ENCODE measurements around the gene CACNA1A. TPM values are rescaled to one million over a fixed set of nuclear protein-coding genes. Genes with fewer than 3 reads are reported as not detected.
"Not testable (repeated sequence)": the region's sequence is repeated elsewhere in the genome, so short reads cannot be mapped to it uniquely, and the experiment has no call there.

Gene CACNA1A
- total RNA-seq, 3 donors from 2014 or later = 2.3 to 10.1 (median 5.7) TPM

DNA sequence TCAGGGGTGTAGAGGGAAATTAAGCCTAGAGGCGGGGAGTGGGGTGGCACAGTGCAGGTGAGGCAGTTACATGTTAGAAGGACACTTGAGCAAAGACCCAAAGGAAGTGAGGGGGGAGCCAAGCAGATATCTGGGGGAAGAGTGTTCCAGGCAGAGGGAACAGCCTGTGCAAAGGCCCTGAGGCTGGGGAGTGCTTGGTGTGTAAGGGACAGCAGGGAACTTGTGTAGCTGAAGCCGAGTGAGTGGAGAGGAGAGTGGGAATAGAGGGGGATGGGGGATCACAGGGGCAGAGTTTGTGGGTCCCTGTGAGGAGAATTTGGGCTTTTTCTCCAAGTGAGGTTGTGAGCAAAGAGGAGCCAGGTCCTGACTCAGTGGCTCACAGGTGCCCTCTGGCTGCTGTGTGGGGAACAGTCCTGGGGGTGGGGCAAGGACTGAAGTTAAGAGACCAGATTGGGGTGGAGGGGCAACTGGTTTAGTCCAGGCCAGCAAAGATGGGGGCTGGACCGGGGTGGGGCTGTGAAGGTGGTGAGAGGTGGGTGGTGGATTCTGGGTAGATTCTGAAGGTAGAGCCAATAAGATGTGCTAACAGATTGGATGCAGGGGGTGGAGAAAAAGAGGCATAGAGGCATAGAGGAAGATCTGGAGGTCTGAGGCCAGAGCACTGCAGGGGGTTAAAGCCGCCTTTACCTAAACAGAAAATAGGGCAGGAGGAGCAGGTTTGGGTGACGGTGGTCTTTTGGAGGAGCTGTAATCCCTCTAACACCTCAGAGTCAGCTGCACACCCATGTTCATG lies 75.3 kb downstream of the CACNA1A start:
- peak; percentile 34 for TF ChIP-seq CTCF (IDR thresholded peaks at IDR 0.05)
- H3K4me3 ChIP-seq = no peak overlapping the region
- no peaks in the 10 kb centered on the region for H3K36me3 ChIP-seq (ENCODE audit: low read depth)
- no peaks in the 10 kb centered on the region for H3K4me1 ChIP-seq (ENCODE audit: low read depth)
- no peaks in the 10 kb centered on the region for H3K9me3 ChIP-seq
- intact Hi-C loops (cut with DNase I, micrococcal nuclease) = loop anchor here in 1 of 2 donors (10.0 kb wide), 1 partner anchor 146 kb away; no protein-coding TSS in a partner anchor
- ATAC-seq (peak; percentile 50), DNase-seq (peak in 2 of 3 donors; percentile 54 to 59)

DNA sequence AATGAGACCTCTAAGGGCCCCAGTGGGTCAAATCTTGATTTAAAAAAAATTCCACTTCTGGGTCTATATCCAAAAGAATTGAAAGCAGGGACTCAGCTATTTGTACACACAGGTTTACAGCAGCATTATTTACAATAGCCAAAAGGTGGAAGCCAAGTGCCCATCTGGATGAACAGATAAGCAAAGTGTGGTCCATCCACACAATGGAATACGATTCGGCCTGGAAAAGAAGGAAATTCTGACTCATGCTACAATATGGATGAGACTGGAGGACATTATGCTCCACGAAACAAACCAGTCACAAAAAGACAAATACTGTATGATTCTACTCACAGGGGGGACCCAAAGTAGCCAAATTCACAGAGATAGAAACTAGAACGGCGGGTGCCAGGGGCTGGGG lies 76.7 kb downstream of the CACNA1A start:
- H3K9me3 ChIP-seq = peaks cover 8% of the 10 kb centered on the region
- H3K4me1 ChIP-seq (ENCODE audit: low read depth) = no peaks in the 10 kb centered on the region
- no peak for ATAC-seq
- no peak for TF ChIP-seq CTCF (IDR thresholded peaks at IDR 0.05)
- H3K4me3 ChIP-seq = no peak overlapping the region
- H3K36me3 ChIP-seq (ENCODE audit: low read depth) = no peaks in the 10 kb centered on the region
- intact Hi-C loops (cut with DNase I, micrococcal nuclease) = no loop called here
- no peak for DNase-seq

- H3K4me1 ChIP-seq (ENCODE audit: low read depth) = no peaks in the 10 kb centered on the region
- peaks cover 8% of the 10 kb centered on the region for H3K9me3 ChIP-seq
- intact Hi-C loops (cut with DNase I, micrococcal nuclease) = no loop called here
- DNase-seq = peak in 1 of 3 donors; percentile 15
- ATAC-seq = no peak
- no peak overlapping the region for H3K4me3 ChIP-seq
- no peaks in the 10 kb centered on the region for H3K36me3 ChIP-seq (ENCODE audit: low read depth)
- no peak for TF ChIP-seq CTCF (IDR thresholded peaks at IDR 0.05)
Observed at GRCh38 chr19:13428352-13428751, 77.9 kb downstream of the CACNA1A start.

- intact Hi-C loops (cut with DNase I, micrococcal nuclease) = no loop called here
- Histone ChIP-seq H3K4me3 (no peak overlapping the region), H3K4me1 (ENCODE audit: low read depth) (no peaks in the 10 kb centered on the region), H3K36me3 (ENCODE audit: low read depth) (no peaks in the 10 kb centered on the region), H3K9me3 (peaks cover 9% of the 10 kb centered on the region)
- ATAC-seq (no peak), DNase-seq (no peak)
- TF ChIP-seq CTCF (IDR thresholded peaks at IDR 0.05) = no peak
Observed at GRCh38 chr19:13427273-13428051, 78.8 kb downstream of the CACNA1A start.

DNA sequence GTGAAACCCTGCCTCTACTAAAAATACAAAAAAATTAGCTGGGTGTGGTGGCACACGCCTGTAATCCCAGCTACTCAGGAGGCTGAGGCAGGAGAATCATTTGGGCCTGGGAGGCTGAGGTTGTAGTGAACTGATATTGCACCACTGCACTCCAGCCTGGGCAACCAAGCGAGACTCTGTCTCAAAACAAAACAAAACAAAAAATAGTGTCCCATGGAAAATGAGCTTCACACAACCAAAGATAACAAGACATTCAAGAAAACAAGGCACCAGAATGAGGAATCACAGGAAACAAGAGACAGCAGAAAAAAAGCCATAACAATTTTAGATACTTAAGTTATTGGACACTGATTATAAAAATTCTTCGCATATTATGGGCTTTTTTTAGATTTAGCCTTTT lies 80.4 kb downstream of the CACNA1A start:
- H3K4me1 ChIP-seq (ENCODE audit: low read depth); H3K4me3 ChIP-seq; H3K36me3 ChIP-seq (ENCODE audit: low read depth); intact Hi-C loops (cut with DNase I, micrococcal nuclease); DNase-seq; ATAC-seq: not testable (repeated sequence)
- peaks cover 12% of the 10 kb centered on the region for H3K9me3 ChIP-seq

- TF ChIP-seq CTCF (IDR thresholded peaks at IDR 0.05) = no peak
- H3K36me3 ChIP-seq (ENCODE audit: low read depth) = no peaks in the 10 kb centered on the region
- peaks cover 12% of the 10 kb centered on the region for H3K9me3 ChIP-seq
- DNase-seq (peak in 1 of 3 donors; percentile 4), ATAC-seq (no peak)
- no peaks in the 10 kb centered on the region for H3K4me1 ChIP-seq (ENCODE audit: low read depth)
- intact Hi-C loops (cut with DNase I, micrococcal nuclease) = no loop called here
- H3K4me3 ChIP-seq = no peak overlapping the region
Observed at GRCh38 chr19:13425151-13425550, 81.1 kb downstream of the CACNA1A start.

Measured in mucosa of descending colon (tissue), 3 donors.